HEK293 (cell line): ENCODE data around the gene MADD.

Experiments
- BCL11B ChIP-seq: fragments of 450-650 bp; formaldehyde crosslinking; IDR thresholded peaks from 2 replicates; pipeline ENCODE4 v1.5.1; 2016; ENCODE audit warnings: low read depth, missing biosample characterization, missing genetic modification characterization
- BCL6B ChIP-seq: fragments of 450-650 bp; formaldehyde crosslinking; IDR thresholded peaks from 2 replicates; pipeline ENCODE4 v1.5.1; 2017; ENCODE audit warnings: missing biosample characterization, missing genetic modification characterization
- HIC1 ChIP-seq: fragments of 450-650 bp; formaldehyde crosslinking; IDR thresholded peaks from 2 replicates; pipeline ENCODE4 v1.5.1; 2016; ENCODE audit warnings: missing biosample characterization, missing genetic modification characterization
- KLF9 ChIP-seq: fragments of 450-650 bp; formaldehyde crosslinking; IDR thresholded peaks from 2 replicates; pipeline ENCODE4 v1.5.1; 2016; ENCODE audit warnings: missing biosample characterization, missing genetic modification characterization, low read depth
- PATZ1 ChIP-seq: fragments of 450-650 bp; formaldehyde crosslinking; IDR thresholded peaks from 2 replicates; pipeline ENCODE4 v1.5.1; 2016; ENCODE audit warnings: missing biosample characterization, missing genetic modification characterization
- PRDM10 ChIP-seq: fragments of 450-650 bp; formaldehyde crosslinking; IDR thresholded peaks from 2 replicates; pipeline ENCODE4 v1.5.1; 2016; ENCODE audit warnings: missing biosample characterization, missing genetic modification characterization
- PRDM4 ChIP-seq: fragments of 450-650 bp; formaldehyde crosslinking; IDR thresholded peaks from 2 replicates; pipeline ENCODE4 v1.5.1; 2017; ENCODE audit warnings: missing biosample characterization, missing genetic modification characterization
- REPIN1 ChIP-seq: fragments of 450-650 bp; formaldehyde crosslinking; IDR thresholded peaks from 2 replicates; pipeline ENCODE4 v1.5.1; 2017; ENCODE audit warnings: missing biosample characterization, missing genetic modification characterization, low read depth
- SCRT1 ChIP-seq: fragments of 450-650 bp; formaldehyde crosslinking; IDR thresholded peaks from 2 replicates; pipeline ENCODE4 v1.5.1; 2016; ENCODE audit warnings: missing biosample characterization, missing genetic modification characterization, borderline replicate concordance
- TSHZ1 ChIP-seq: fragments of 450-650 bp; formaldehyde crosslinking; IDR thresholded peaks from 2 replicates; pipeline ENCODE4 v1.5.1; 2016; ENCODE audit warnings: missing biosample characterization, missing genetic modification characterization, borderline replicate concordance
- ZBTB44 ChIP-seq: fragments of 450-650 bp; IDR thresholded peaks from 2 replicates; pipeline ENCODE4 v1.5.1; 2018; ENCODE audit warnings: missing biosample characterization, mild to moderate bottlenecking, missing genetic modification characterization
- ZNF157 ChIP-seq: fragments of 450-650 bp; formaldehyde crosslinking; IDR thresholded peaks from 2 replicates; pipeline ENCODE4 v1.5.1; 2016; ENCODE audit warnings: missing biosample characterization, missing genetic modification characterization
- ZNF19 ChIP-seq: fragments of 450-650 bp; formaldehyde crosslinking; IDR thresholded peaks from 2 replicates; pipeline ENCODE4; 2016; ENCODE audit warnings: missing biosample characterization, missing genetic modification characterization, low read depth
- ZNF292 ChIP-seq: fragments of 450-650 bp; formaldehyde crosslinking; IDR thresholded peaks from 2 replicates; pipeline ENCODE4 v1.5.1; 2016; ENCODE audit warnings: low read depth, missing biosample characterization, missing genetic modification characterization, borderline replicate concordance
- ZNF654 ChIP-seq: fragments of 450-650 bp; formaldehyde crosslinking; IDR thresholded peaks from 2 replicates; pipeline ENCODE4 v1.5.1; 2016; ENCODE audit warnings: low read depth, missing biosample characterization, missing genetic modification characterization
- ZNF792 ChIP-seq: fragments of 450-650 bp; formaldehyde crosslinking; IDR thresholded peaks from 2 replicates; pipeline ENCODE4 v1.5.1; 2016; ENCODE audit warnings: missing biosample characterization, missing genetic modification characterization
- ZSCAN30 ChIP-seq: fragments of 450-650 bp; IDR thresholded peaks from 2 replicates; pipeline ENCODE4 v1.5.1; 2018; ENCODE audit warnings: missing biosample characterization, mild to moderate bottlenecking, missing genetic modification characterization, moderate library complexity

The MADD gene

GRCh38 chr11:47329987-47330931 is 60.3 kb downstream of the MADD start (continued):
- no peak for TF ChIP-seq REPIN1 (tag by site-specific recombination)
- no peak for TF ChIP-seq ZBTB44 (tag by site-specific recombination)
- no peak for TF ChIP-seq ZNF654
- TF ChIP-seq BCL11B: no peak
- TF ChIP-seq BCL6B: no peak
- no peak for TF ChIP-seq ZNF292 (tag by site-specific recombination)
- TF ChIP-seq PATZ1: 0 out of 2 replicates have a peak, but pooled peaks have one; percentile 22
- peak; percentile 45; the same call in 1 of the 2 replicates for TF ChIP-seq PRDM10 (tag by site-specific recombination)
- no peak for TF ChIP-seq HIC1 (tag by site-specific recombination)
- TF ChIP-seq ZNF157: no peak
- TF ChIP-seq TSHZ1 (tag by site-specific recombination): no peak
- no peak for TF ChIP-seq ZNF19
- TF ChIP-seq ZSCAN30 (tag by site-specific recombination): no peak
- no peak for TF ChIP-seq SCRT1 (tag by site-specific recombination)
- no peak for TF ChIP-seq PRDM4 (tag by site-specific recombination)
- no peak for TF ChIP-seq KLF9 (tag by site-specific recombination)
- TF ChIP-seq ZNF792 (tag by site-specific recombination): no peak
